ENCODE measurements around the gene ZNF552.

The ZNF552 gene

DNA sequence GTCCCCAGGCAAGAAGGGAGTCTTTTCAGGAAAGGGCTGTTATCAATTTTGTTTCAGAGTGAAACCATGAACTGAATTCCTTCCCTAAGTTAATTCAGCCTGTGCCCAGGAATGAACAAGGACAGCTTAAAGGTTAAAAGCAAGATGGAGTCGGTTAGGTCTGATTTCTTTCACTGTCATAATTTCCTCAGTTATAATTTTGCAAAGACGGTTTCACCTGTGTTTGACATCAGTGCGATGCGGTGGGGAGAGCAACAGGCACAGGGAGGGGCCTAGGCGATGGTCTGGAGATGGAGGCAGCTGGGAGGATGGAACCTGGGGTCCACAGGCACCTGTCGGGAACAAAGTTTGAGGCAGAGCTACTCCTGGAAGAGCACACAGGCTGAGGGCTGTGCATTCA is 5.9 kb upstream of the ZNF552 start:
- Histone ChIP-seq H3K27me3 (ENCODE audit: insufficient read depth, low read length, poor library complexity) (no peaks in the 10 kb centered on the region), H3K27ac (ENCODE audit: low read length) (peak overlapping the region; percentile 85), H3K4me1 (ENCODE audit: insufficient read depth, low read length) (peaks cover 27% of the 10 kb centered on the region), H3K4me2 (ENCODE audit: insufficient read depth, low read length) (peak overlapping the region; percentile 72), H3K4me3 (ENCODE audit: low read depth in 1 of 2, low read length in 2 of 2) (peak overlapping the region; percentile 89 to 95; a peak in 3 of 4 replicates), H4K20me1 (ENCODE audit: insufficient read depth, low read length) (peaks cover 17% of the 10 kb centered on the region; the same call in 1 of the 2 replicates), H3K9me3 (ENCODE audit: insufficient read depth, low read length, severe bottlenecking) (no peaks in the 10 kb centered on the region), H3K9ac (ENCODE audit: low read depth, low read length) (peak overlapping the region; percentile 92), H3K36me3 (ENCODE audit: insufficient read depth, low read length) (peaks cover 36% of the 10 kb centered on the region), H2AFZ (ENCODE audit: low read depth, low read length) (no peak overlapping the region), H3K79me2 (ENCODE audit: insufficient read depth, low read length) (peaks cover 75% of the 10 kb centered on the region)
- no peak for ATAC-seq (ENCODE audit: insufficient read depth, low read depth)
- no peak for TF ChIP-seq EZH2 (IDR thresholded peaks at IDR 0.05; ENCODE audit: borderline replicate concordance, low read depth, low read length, severe bottlenecking)
- TF ChIP-seq, protein P1, sequence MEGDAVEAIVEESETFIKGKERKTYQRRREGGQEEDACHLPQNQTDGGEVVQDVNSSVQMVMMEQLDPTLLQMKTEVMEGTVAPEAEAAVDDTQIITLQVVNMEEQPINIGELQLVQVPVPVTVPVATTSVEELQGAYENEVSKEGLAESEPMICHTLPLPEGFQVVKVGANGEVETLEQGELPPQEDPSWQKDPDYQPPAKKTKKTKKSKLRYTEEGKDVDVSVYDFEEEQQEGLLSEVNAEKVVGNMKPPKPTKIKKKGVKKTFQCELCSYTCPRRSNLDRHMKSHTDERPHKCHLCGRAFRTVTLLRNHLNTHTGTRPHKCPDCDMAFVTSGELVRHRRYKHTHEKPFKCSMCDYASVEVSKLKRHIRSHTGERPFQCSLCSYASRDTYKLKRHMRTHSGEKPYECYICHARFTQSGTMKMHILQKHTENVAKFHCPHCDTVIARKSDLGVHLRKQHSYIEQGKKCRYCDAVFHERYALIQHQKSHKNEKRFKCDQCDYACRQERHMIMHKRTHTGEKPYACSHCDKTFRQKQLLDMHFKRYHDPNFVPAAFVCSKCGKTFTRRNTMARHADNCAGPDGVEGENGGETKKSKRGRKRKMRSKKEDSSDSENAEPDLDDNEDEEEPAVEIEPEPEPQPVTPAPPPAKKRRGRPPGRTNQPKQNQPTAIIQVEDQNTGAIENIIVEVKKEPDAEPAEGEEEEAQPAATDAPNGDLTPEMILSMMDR (IDR thresholded peaks at IDR 0.05; ENCODE audit: borderline replicate concordance, extremely low read depth, low read length, poor library complexity, severe bottlenecking) = no peak
- no peak for DNase-seq

DNA sequence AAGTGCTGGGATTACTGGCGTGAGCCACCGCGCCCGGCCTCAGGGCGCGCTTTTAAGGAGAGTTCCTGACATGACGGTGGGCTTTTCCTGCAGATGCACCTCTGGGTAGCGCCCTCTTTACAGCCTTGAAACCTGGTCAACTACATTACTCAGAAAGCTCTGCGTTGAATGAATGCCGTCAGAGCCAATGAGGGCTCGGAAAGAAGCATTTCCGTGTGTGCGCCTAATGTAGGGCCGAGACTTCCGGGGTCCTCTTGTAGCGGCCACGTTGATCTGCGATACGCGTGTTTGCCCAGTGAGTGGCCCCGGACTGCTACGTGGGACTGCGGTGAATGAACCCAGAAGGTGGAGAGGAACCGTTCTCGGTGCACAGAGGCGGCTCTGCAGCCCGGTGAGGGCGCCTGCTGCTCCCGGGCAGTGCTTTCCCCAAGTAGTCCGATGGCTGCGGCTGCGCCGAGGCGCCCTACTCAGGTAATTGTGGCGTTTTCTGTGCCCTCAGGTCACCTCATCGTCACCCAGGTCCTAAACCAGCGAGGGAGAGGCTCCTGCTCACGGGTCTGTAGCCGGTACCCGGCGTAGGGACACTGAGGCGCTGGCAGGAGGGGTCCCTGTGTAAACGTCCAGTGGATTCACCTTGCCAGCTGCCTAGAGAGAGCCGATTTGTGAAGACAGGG is 4.9 kb upstream of the ZNF552 start:
- peak overlapping the region; percentile 92 for H3K9ac ChIP-seq (ENCODE audit: low read depth, low read length)
- peak overlapping the region; percentile 96 for H2AFZ ChIP-seq (ENCODE audit: low read depth, low read length)

DNA sequence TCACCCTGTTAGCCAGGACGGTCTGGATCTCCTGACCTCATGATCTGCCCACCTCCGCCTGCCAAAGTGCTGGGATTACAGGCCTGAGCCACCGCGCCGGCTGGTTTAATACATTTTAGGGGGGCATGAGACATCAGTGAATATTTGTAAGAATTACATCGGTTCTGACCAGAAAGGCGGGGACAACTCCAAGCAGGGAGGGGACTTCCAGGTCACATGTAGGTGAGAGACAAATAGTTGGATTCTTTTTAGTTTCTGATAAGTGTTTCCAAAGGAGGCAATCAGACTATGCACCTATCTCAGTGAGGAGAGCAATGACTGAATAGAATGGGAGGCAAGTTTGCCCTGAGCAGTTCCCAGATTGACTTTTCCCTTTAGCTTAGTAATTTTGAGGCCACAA is 3.7 kb upstream of the ZNF552 start:
- Histone ChIP-seq H3K27ac (ENCODE audit: low read length) (0 out of 2 replicates have a peak overlapping the region, but pooled peaks have one; percentile 85), H4K20me1 (ENCODE audit: insufficient read depth, low read length) (peaks cover 16% of the 10 kb centered on the region; the same call in 1 of the 2 replicates), H3K9me3 (ENCODE audit: insufficient read depth, low read length, severe bottlenecking) (no peaks in the 10 kb centered on the region), H3K4me3 (ENCODE audit: low read depth in 1 of 2, low read length in 2 of 2) (peak overlapping the region in 1 of 2 experiments; percentile 95; a peak in 2 of 4 replicates), H3K4me2 (ENCODE audit: insufficient read depth, low read length) (peak overlapping the region; percentile 72), H3K9ac (ENCODE audit: low read depth, low read length) (peak overlapping the region; percentile 92; the same call in 1 of the 2 replicates), H2AFZ (ENCODE audit: low read depth, low read length) (peak overlapping the region; percentile 96; the same call in 1 of the 2 replicates), H3K79me2 (ENCODE audit: insufficient read depth, low read length) (peaks cover 66% of the 10 kb centered on the region), H3K4me1 (ENCODE audit: insufficient read depth, low read length) (peaks cover 41% of the 10 kb centered on the region), H3K36me3 (ENCODE audit: insufficient read depth, low read length) (peaks cover 20% of the 10 kb centered on the region), H3K27me3 (ENCODE audit: insufficient read depth, low read length, poor library complexity) (no peaks in the 10 kb centered on the region)
- DNase-seq (no peak), ATAC-seq (ENCODE audit: insufficient read depth, low read depth) (no peak)
- no peak for TF ChIP-seq EZH2 (IDR thresholded peaks at IDR 0.05; ENCODE audit: borderline replicate concordance, low read depth, low read length, severe bottlenecking)
- TF ChIP-seq, protein P1 (IDR thresholded peaks at IDR 0.05; ENCODE audit: borderline replicate concordance, extremely low read depth, low read length, poor library complexity, severe bottlenecking) = no peak

More for the DNA sequence above, 4.9 kb upstream of the ZNF552 start:
- ATAC-seq (ENCODE audit: insufficient read depth, low read depth) (peak; percentile 92), DNase-seq (peak; percentile 89)
- TF ChIP-seq EZH2 (IDR thresholded peaks at IDR 0.05; ENCODE audit: borderline replicate concordance, low read depth, low read length, severe bottlenecking) = no peak
- TF ChIP-seq, protein P1 (IDR thresholded peaks at IDR 0.05; ENCODE audit: borderline replicate concordance, extremely low read depth, low read length, poor library complexity, severe bottlenecking) = peak; percentile 39
- Histone ChIP-seq H3K27me3 (ENCODE audit: insufficient read depth, low read length, poor library complexity) (no peaks in the 10 kb centered on the region), H3K9me3 (ENCODE audit: insufficient read depth, low read length, severe bottlenecking) (no peaks in the 10 kb centered on the region), H3K4me1 (ENCODE audit: insufficient read depth, low read length) (peaks cover 31% of the 10 kb centered on the region), H4K20me1 (ENCODE audit: insufficient read depth, low read length) (peaks cover 17% of the 10 kb centered on the region; the same call in 1 of the 2 replicates), H3K79me2 (ENCODE audit: insufficient read depth, low read length) (peaks cover 66% of the 10 kb centered on the region), H3K27ac (ENCODE audit: low read length) (peak overlapping the region; percentile 85), H3K4me2 (ENCODE audit: insufficient read depth, low read length) (peak overlapping the region; percentile 72), H3K36me3 (ENCODE audit: insufficient read depth, low read length) (peaks cover 31% of the 10 kb centered on the region), H3K4me3 (ENCODE audit: low read depth in 1 of 2, low read length in 2 of 2) (peak overlapping the region; percentile 89 to 95)
